Transverse colon (tissue), 3 donors: Measurements from ENCODE around the gene MLC1.

Experiments used
- POLR2A ChIP-seq: fragments of 450-650 bp; IDR thresholded peaks from one replicate; pipeline ENCODE4 v1.6.1; 2016; ENCODE audit warnings: antibody characterized with exemption, mild to moderate bottlenecking, moderate library complexity
- TF ChIP-seq, protein P1 (sequence below), 5 experiments: fragments of 200-600 bp in 3 of 5; fragments of 450-650 bp in 2 of 5; sonication (generic) in 3 of 5; IDR thresholded peaks; 1 replicate in 2 of 5; 2 replicates in 3 of 5; pipeline ENCODE4 v1.5.1; 2016 to 2017; ENCODE audit warnings: antibody characterized with exemption in 5 of 5, inconsistent platforms in 3 of 5, mild to moderate bottlenecking in 2 of 5, moderate library complexity in 1 of 5

DNA sequence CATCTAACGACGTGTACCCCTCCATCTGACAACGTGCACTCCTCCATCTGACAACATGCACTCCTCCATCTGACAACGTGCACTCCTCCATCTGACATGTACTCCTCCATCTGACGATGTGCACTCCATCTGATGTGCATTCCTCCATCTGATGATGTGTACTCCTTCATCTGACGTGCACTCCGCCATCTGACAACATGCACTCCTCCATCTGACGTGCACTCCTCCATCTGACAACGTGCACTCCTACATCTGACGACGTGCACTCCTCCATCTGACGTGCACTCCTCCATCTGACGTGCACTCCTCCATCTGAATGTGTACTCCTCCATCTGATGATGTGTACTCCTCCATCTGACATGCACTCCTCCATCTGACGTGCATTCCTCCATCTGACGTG, 64.6 kb downstream of the MLC1 start:
- TF ChIP-seq, protein P1, sequence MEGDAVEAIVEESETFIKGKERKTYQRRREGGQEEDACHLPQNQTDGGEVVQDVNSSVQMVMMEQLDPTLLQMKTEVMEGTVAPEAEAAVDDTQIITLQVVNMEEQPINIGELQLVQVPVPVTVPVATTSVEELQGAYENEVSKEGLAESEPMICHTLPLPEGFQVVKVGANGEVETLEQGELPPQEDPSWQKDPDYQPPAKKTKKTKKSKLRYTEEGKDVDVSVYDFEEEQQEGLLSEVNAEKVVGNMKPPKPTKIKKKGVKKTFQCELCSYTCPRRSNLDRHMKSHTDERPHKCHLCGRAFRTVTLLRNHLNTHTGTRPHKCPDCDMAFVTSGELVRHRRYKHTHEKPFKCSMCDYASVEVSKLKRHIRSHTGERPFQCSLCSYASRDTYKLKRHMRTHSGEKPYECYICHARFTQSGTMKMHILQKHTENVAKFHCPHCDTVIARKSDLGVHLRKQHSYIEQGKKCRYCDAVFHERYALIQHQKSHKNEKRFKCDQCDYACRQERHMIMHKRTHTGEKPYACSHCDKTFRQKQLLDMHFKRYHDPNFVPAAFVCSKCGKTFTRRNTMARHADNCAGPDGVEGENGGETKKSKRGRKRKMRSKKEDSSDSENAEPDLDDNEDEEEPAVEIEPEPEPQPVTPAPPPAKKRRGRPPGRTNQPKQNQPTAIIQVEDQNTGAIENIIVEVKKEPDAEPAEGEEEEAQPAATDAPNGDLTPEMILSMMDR (IDR thresholded peaks at IDR 0.05), result no peak
- no peak for TF ChIP-seq POLR2A
